Choroid plexus epithelial cell (primary cell): ENCODE results near the gene VAC14.

Source experiments
- DNase-seq: peaks from one replicate; pipeline ENCODE4 v3.0.0-alpha.2; 2010; ENCODE audit warnings: low read depth
- H3K4me3 ChIP-seq: 2 replicates; pipeline ENCODE4 v1.5.1; 2011; ENCODE audit warnings: low read depth, mild to moderate bottlenecking, control low read depth, low read length, moderate library complexity
- CTCF ChIP-seq: conservative IDR thresholded peaks from 2 replicates; pipeline ENCODE4 v1.5.1; 2011; ENCODE audit warnings: low read depth, mild to moderate bottlenecking, control low read depth, inconsistent platforms, low read length, moderate library complexity

The VAC14 gene

GRCh38 chr16:70793851-70794502 lies 7.0 kb downstream of the VAC14 start:
- no peak for DNase-seq
- no peak for TF ChIP-seq CTCF
- H3K4me3 ChIP-seq: no peak overlapping the region

GRCh38 chr16:70790815-70791214 lies 10.1 kb downstream of the VAC14 start:
- no peak for TF ChIP-seq CTCF
- no peak overlapping the region for H3K4me3 ChIP-seq
- no peak for DNase-seq

GRCh38 chr16:70789595-70790447 lies 11.1 kb downstream of the VAC14 start:
- no peak for TF ChIP-seq CTCF
- no peak for DNase-seq
- H3K4me3 ChIP-seq: no peak overlapping the region

GRCh38 chr16:70788668-70789594 lies 12.0 kb downstream of the VAC14 start:
- TF ChIP-seq CTCF: no peak
- peak; percentile 87 for DNase-seq
- H3K4me3 ChIP-seq: no peak overlapping the region

GRCh38 chr16:70786020-70786755 lies 14.8 kb downstream of the VAC14 start:
- no peak for DNase-seq
- TF ChIP-seq CTCF: no peak
- no peak overlapping the region for H3K4me3 ChIP-seq
